Karpas-422 (cell line): ENCODE results near the gene DENND5A. TPM values are rescaled to one million over a fixed set of nuclear protein-coding genes. Genes with fewer than 3 reads are reported as not detected.

ENCODE experiments used
- DNase-seq: peaks from one replicate; pipeline ENCODE4 v3.0.0-alpha.2; 2015
- H2AFZ ChIP-seq: fragments of 200-600 bp; sonication (generic); 2 replicates; pipeline ENCODE4 v1.6.1; 2014; ENCODE audit warnings: antibody characterized with exemption, low read length, mixed read lengths
- H3K27ac ChIP-seq: fragments of 200-600 bp; sonication (generic); 2 replicates; pipeline ENCODE4 v1.5.1; 2014; ENCODE audit warnings: mild to moderate bottlenecking, low read length, moderate library complexity
- H3K27me3 ChIP-seq: fragments of 200-600 bp; sonication (generic); 2 replicates; pipeline ENCODE4 v1.6.1; 2014; ENCODE audit warnings: low read length, mixed read lengths
- H3K36me3 ChIP-seq: fragments of 200-600 bp; sonication (generic); 2 replicates; pipeline ENCODE4 v1.6.1; 2014; ENCODE audit warnings: low read length, mixed read lengths; ENCODE audit not compliant: insufficient read depth
- H3K4me1 ChIP-seq: fragments of 200-600 bp; sonication (generic); 2 replicates; pipeline ENCODE4 v1.6.1; 2014; ENCODE audit warnings: mild to moderate bottlenecking, low read length, mixed read lengths
- H3K4me2 ChIP-seq: fragments of 200-600 bp; sonication (generic); 2 replicates; pipeline ENCODE4 v1.6.1; 2014; ENCODE audit warnings: low read length, low read depth, mild to moderate bottlenecking; ENCODE audit not compliant: poor library complexity, severe bottlenecking
- H3K4me3 ChIP-seq: fragments of 200-600 bp; sonication (generic); 2 replicates; pipeline ENCODE4 v1.5.1; 2014; ENCODE audit warnings: mild to moderate bottlenecking, antibody characterized with exemption, low read length, mixed read lengths
- H3K79me2 ChIP-seq: fragments of 200-600 bp; sonication (generic); 2 replicates; pipeline ENCODE4 v1.6.1; 2014; ENCODE audit warnings: mild to moderate bottlenecking, low read length, mixed read lengths
- H3K9ac ChIP-seq: fragments of 200-600 bp; sonication (generic); 2 replicates; pipeline ENCODE4 v1.6.0; 2014; ENCODE audit warnings: low read length
- H3K9me2 ChIP-seq: fragments of 200-600 bp; sonication (generic), shearing (Covaris generic); replicated peaks from 2 replicates; pipeline ENCODE4 v1.6.0; 2014; ENCODE audit warnings: mild to moderate bottlenecking, low read length, moderate library complexity; ENCODE audit not compliant: insufficient read depth
- H3K9me3 ChIP-seq: fragments of 300-700, 200-600 bp; sonication (generic); 2 replicates; pipeline ENCODE4 v1.6.1; 2014; ENCODE audit warnings: low read length, mixed read lengths
- H4K20me1 ChIP-seq: fragments of 200-600 bp; sonication (generic); 2 replicates; pipeline ENCODE4 v1.6.1; 2014; ENCODE audit warnings: mild to moderate bottlenecking, antibody characterized with exemption, low read length, low read depth; ENCODE audit not compliant: insufficient read depth
- small RNA-seq: library from RNA; depleted of rRNA; stranded (forward); fragments of <200 nt; gene quantifications from one replicate; pipeline ENCODE3, GENCODE V24; 2014
- total RNA-seq: library from RNA; depleted of rRNA; stranded (reverse); fragments of >200 nt; shearing (Covaris generic); gene quantifications from 2 replicates; pipeline ENCODE4 v1.2.3, GENCODE V29; 2014; ENCODE audit warnings: low replicate concordance; rRNA removed

Gene DENND5A
- total RNA-seq, 1 experiment from 2014 or later: 57.3 TPM

- Histone ChIP-seq H3K9me3 (no peaks in the 10 kb centered on the region), H3K27ac (no peak overlapping the region), H3K9ac (no peak overlapping the region), H4K20me1 (no peaks in the 10 kb centered on the region), H3K36me3 (no peaks in the 10 kb centered on the region), H3K27me3 (no peaks in the 10 kb centered on the region), H3K4me1 (no peaks in the 10 kb centered on the region), H3K4me3 (no peak overlapping the region), H2AFZ (no peak overlapping the region), H3K79me2 (no peaks in the 10 kb centered on the region), H3K4me2 (no peak overlapping the region), H3K9me2 (no peaks in the 10 kb centered on the region)
- DNase-seq: no peak
Measured at GRCh38 chr11:9090488-9091043, 174.6 kb downstream of the DENND5A start.

- H3K9me3 ChIP-seq: no peaks in the 10 kb centered on the region
Measured at GRCh38 chr11:9089636-9090035, 175.5 kb downstream of the DENND5A start.

GRCh38 chr11:9089061-9089460 is 176.1 kb downstream of the DENND5A start:
- Histone ChIP-seq H3K27me3 (no peaks in the 10 kb centered on the region), H3K27ac (no peak overlapping the region), H3K36me3 (no peaks in the 10 kb centered on the region)

More at GRCh38 chr11:9089636-9090035, 175.5 kb downstream of the DENND5A start:
- no peaks in the 10 kb centered on the region for H3K4me1 ChIP-seq
- no peak overlapping the region for H2AFZ ChIP-seq
- H3K4me2 ChIP-seq: no peak overlapping the region
- no peak for DNase-seq
- no peaks in the 10 kb centered on the region for H3K79me2 ChIP-seq
- H3K9ac ChIP-seq: no peak overlapping the region
- H3K36me3 ChIP-seq: no peaks in the 10 kb centered on the region
- no peaks in the 10 kb centered on the region for H3K27me3 ChIP-seq
- no peaks in the 10 kb centered on the region for H4K20me1 ChIP-seq
- no peak overlapping the region for H3K4me3 ChIP-seq
- H3K9me2 ChIP-seq: no peaks in the 10 kb centered on the region
- H3K27ac ChIP-seq: no peak overlapping the region

More at GRCh38 chr11:9089061-9089460, 176.1 kb downstream of the DENND5A start:
- H4K20me1 ChIP-seq: no peaks in the 10 kb centered on the region
- H3K4me2 ChIP-seq: no peak overlapping the region
- H3K4me1 ChIP-seq: no peaks in the 10 kb centered on the region
- no peak overlapping the region for H3K4me3 ChIP-seq
- no peaks in the 10 kb centered on the region for H3K79me2 ChIP-seq
- DNase-seq: no peak
- H3K9me2 ChIP-seq: no peaks in the 10 kb centered on the region
- H3K9ac ChIP-seq: no peak overlapping the region
- no peak overlapping the region for H2AFZ ChIP-seq
- H3K9me3 ChIP-seq: no peaks in the 10 kb centered on the region

Small RNA genes within 50 kb of the gene (small RNA-seq; reads per million reads assigned to genes)
- gene MIR5691 (not detected), gene RF00017 (not detected)

Other genes with a start within 250 kb of the DENND5A start
- gene SCUBE2, start 173.8 kb downstream of the DENND5A start, total RNA-seq: 6.8 TPM in 1 of 2 replicates, not detected in the other
- gene TMEM41B, start 49.2 kb upstream of the DENND5A start, total RNA-seq: 45.2 and 88.6 TPM in 2 replicates
- gene IPO7, start 119.3 kb upstream of the DENND5A start, total RNA-seq: 48.6 and 77.6 TPM in 2 replicates
- 36.7 and 41.8 TPM in 2 replicates for gene ZNF143, start 195.7 kb upstream of the DENND5A start, total RNA-seq